AG09309 (cell line): ENCODE data around the gene TNFSF9.
A peak's percentile ranks its signal among the peaks of the same experiment; 100 is the strongest.

Experiments used
- DNase-seq: peaks from one replicate; pipeline ENCODE4 v3.0.0-alpha.2; 2010; ENCODE audit warnings: low read depth
- H3K4me3 ChIP-seq: 2 replicates; pipeline ENCODE4 v1.5.1; 2011; ENCODE audit warnings: mild to moderate bottlenecking, low read depth, low read length, moderate library complexity; ENCODE audit not compliant: control insufficient read depth
- TF ChIP-seq, protein P1 (sequence below): IDR thresholded peaks from 2 replicates; pipeline ENCODE4 v1.5.1; 2011; ENCODE audit warnings: mild to moderate bottlenecking, low read depth, low read length, inconsistent platforms; ENCODE audit not compliant: insufficient read depth, control insufficient read depth; ENCODE audit errors: missing control alignments

TNFSF9 gene

DNA sequence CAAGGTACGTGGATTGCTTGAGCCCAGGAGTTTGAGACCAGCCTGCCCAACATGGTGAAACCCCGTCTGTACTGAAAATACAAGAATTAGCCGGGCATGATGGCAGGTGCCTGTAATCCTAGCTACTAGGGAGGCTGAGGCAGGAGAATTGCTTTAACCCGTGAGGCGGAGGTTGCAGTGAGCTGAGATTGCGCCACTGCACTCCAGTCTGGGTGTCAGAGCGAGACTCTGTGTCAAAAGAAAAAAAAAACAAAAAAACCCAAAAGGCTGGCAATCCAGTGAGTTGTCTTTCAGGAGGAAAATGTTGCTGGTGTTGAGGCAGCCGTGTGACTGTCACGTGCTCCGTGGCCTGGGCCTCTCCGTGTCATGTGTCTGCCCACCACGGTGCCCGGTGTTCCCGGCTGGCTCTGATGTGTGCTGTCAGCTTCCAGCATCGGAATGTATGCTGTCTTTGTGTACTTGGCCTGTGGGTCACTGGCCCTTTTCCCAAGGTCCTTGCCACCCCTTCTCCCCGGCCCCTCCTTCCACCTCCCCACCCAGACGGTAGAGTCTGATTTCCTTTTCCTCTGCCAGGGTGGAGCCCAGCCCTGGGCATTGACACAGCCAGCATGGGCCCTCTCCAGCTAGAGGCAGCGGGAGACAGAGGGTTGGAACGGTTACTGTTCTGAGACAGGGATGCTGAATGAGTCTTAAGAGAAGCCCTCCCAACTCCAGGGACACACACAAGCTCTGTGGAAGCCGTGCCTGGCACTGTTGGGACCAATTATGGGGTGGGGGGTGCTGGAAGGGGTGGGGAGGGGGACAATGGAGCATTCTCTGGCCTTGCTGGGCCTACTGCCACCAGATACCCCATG, 21.5 kb upstream of the TNFSF9 start:
- TF ChIP-seq, protein P1, sequence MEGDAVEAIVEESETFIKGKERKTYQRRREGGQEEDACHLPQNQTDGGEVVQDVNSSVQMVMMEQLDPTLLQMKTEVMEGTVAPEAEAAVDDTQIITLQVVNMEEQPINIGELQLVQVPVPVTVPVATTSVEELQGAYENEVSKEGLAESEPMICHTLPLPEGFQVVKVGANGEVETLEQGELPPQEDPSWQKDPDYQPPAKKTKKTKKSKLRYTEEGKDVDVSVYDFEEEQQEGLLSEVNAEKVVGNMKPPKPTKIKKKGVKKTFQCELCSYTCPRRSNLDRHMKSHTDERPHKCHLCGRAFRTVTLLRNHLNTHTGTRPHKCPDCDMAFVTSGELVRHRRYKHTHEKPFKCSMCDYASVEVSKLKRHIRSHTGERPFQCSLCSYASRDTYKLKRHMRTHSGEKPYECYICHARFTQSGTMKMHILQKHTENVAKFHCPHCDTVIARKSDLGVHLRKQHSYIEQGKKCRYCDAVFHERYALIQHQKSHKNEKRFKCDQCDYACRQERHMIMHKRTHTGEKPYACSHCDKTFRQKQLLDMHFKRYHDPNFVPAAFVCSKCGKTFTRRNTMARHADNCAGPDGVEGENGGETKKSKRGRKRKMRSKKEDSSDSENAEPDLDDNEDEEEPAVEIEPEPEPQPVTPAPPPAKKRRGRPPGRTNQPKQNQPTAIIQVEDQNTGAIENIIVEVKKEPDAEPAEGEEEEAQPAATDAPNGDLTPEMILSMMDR, result no peak
- DNase-seq, result no peak
- H3K4me3 ChIP-seq, result no peak overlapping the region

- TF ChIP-seq, protein P1, result no peak
- no peak for DNase-seq
- H3K4me3 ChIP-seq, result no peak overlapping the region
Observed at GRCh38 chr19:6510618-6511017, 20.2 kb upstream of the TNFSF9 start.

DNA sequence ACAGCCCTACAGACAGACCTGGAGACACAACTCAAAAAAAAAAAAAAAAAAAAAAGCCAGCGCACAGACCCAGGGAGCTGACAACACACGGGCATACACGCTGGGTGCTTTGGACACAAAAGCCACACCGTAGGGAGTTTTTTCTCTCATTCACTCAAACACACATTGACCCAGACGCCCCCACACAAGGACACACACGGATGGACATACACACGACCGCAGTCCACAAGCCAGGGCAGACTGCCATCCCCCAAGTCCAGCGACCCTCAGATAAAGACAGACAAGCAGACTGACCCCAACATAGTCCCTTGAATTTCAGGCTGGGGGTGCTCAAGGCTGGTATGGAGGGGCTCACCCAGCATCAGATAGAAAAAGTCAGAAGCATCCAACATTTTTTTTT, 16.7 kb upstream of the TNFSF9 start:
- no peak for DNase-seq
- no peak overlapping the region for H3K4me3 ChIP-seq
- TF ChIP-seq, protein P1, result no peak

DNA sequence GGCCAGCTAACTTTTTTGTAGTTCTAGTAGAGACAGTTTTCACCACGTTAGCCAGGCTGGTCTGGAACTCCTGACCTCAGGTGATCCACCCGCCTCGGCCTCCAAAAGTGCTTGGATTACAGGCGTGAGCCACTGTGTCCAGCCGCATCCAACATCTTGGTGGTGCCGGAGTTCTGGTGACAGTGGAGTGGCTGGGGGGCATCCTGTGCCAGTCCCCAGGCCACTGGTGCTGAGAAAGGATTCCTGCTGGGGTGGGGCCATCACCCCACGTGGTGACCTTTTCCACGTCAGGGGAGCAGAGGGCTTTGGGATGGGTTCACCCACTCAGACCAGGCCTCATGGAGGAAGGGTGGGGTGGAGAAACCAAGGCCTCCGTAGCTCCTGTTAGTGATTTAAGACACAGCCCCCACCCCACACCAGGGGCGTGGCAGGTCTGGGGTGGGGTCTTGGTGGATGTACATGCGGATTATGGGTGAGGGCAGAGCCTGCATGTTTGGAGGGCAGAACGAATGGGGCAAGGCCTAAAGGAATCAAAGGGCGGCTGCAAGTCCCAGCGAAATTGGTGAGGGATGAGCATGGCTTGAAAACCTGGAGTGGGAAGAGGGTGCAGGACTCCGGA, 15.8 kb upstream of the TNFSF9 start:
- TF ChIP-seq, protein P1, result no peak
- no peak overlapping the region for H3K4me3 ChIP-seq
- DNase-seq, result no peak

DNA sequence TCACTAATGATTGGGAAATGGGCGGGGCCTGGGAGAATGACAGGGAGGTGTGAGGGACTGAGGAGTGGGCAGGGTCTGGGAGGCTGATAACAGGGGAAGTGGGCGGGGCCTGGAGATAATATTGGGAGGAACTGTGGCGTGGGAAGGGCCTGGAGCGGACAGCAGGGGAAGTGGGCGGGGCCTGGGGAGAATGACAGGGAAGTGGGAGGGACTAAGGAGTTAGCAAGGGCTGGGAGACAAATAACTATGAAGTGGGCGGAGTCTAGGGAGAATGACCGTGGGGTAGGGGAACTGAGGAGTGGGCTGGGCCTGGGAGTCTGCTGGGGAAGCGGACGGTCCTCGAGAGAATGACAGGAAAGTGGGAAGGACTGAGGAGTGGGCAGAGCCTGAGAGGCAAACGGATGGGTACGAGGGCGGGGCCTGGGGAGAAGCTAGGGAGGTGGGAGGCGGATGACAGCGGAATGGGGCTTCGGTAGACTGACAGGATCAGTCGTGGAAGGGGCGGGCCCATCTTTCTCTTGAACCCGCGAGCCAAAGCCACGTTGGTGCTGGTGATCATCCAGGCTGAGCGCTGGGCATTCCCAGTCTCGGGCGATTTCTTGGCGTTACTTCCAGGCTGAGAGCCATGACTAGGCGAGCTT, 14.7 kb upstream of the TNFSF9 start:
- TF ChIP-seq, protein P1, result no peak

GRCh38 chr19:6516659-6517291, 14.1 kb upstream of the TNFSF9 start:
- TF ChIP-seq, protein P1, result peak; percentile 99
- H3K4me3 ChIP-seq, result peak overlapping the region; percentile 70
- peak; percentile 27 for DNase-seq

More for the DNA sequence above, 14.7 kb upstream of the TNFSF9 start:
- peak; percentile 46 for DNase-seq
- H3K4me3 ChIP-seq, result peak overlapping the region; percentile 70
